HL-60/S4 treated with phorbol 12-myristate 13-acetate at 8.2 ng/mL for 4 days and 3 days (cell line): ENCODE results near the gene TIMM8A.
"Not testable (repeated sequence)": the region's sequence is repeated elsewhere in the genome, so short reads cannot be mapped to it uniquely, and the experiment has no call there.

Experiments
- in situ Hi-C: fragments of 300-500 bp; cut with MboI; formaldehyde crosslinking; loops from 2 replicates; pipeline ENCODE4 v1.15.0; 2022; ENCODE audit warnings: low sequenced_read_pairs

Gene TIMM8A

GRCh38 chrX:101360390-101360789 lies 11.8 kb upstream of the TIMM8A start:
- in situ Hi-C loops: no loop called here

GRCh38 chrX:101359966-101360365 lies 11.4 kb upstream of the TIMM8A start:
- in situ Hi-C loops: no loop called here

GRCh38 chrX:101357166-101357795 lies 8.7 kb upstream of the TIMM8A start:
- in situ Hi-C loops: no loop called here

GRCh38 chrX:101349193-101349562 lies 636 bp upstream of the TIMM8A start:
- in situ Hi-C loops: no loop called here

GRCh38 chrX:101347859-101348451 lies 587 bp downstream of the TIMM8A start:
- in situ Hi-C loops: no loop called here

- in situ Hi-C loops: no loop called here
Observed at GRCh38 chrX:101337776-101338271, 10.7 kb downstream of the TIMM8A start.

GRCh38 chrX:101334310-101334709 lies 14.2 kb downstream of the TIMM8A start:
- in situ Hi-C loops: not testable (repeated sequence)

- in situ Hi-C loops: not testable (repeated sequence)
Observed at GRCh38 chrX:101326600-101326999, 21.9 kb downstream of the TIMM8A start.

- in situ Hi-C loops: no loop called here
Observed at GRCh38 chrX:101303790-101304189, 44.8 kb downstream of the TIMM8A start.
